AG20443 (cell line): ENCODE data around the gene EPHA10.
"Not testable (repeated sequence)": the region's sequence is repeated elsewhere in the genome, so short reads cannot be mapped to it uniquely, and the experiment has no call there.

Source experiments
- DNase-seq: peaks from one replicate; pipeline ENCODE4 v3.0.0; 2012; ENCODE audit warnings: low spot score, mixed read lengths

The EPHA10 gene

GRCh38 chr1:37716321-37716720, 48.6 kb downstream of the EPHA10 start:
- no peak for DNase-seq

GRCh38 chr1:37714689-37715088, 50.2 kb downstream of the EPHA10 start:
- no peak for DNase-seq

- no peak for DNase-seq
Observed at GRCh38 chr1:37714226-37714625, 50.7 kb downstream of the EPHA10 start.

- no peak for DNase-seq
Observed at GRCh38 chr1:37708471-37708870, 56.4 kb downstream of the EPHA10 start.

GRCh38 chr1:37705399-37705798, 59.5 kb downstream of the EPHA10 start:
- no peak for DNase-seq

- peak; percentile 41 for DNase-seq
Observed at GRCh38 chr1:37704966-37705365, 60.0 kb downstream of the EPHA10 start.

GRCh38 chr1:37703061-37703460, 61.9 kb downstream of the EPHA10 start:
- DNase-seq: no peak

- no peak for DNase-seq
Observed at GRCh38 chr1:37701051-37701450, 63.9 kb downstream of the EPHA10 start.

- DNase-seq: no peak
Observed at GRCh38 chr1:37699147-37699546, 65.8 kb downstream of the EPHA10 start.

- DNase-seq: no peak
Observed at GRCh38 chr1:37697737-37698136, 67.2 kb downstream of the EPHA10 start.

- DNase-seq: no peak
Observed at GRCh38 chr1:37697090-37697489, 67.8 kb downstream of the EPHA10 start.

GRCh38 chr1:37692834-37693175, 72.1 kb downstream of the EPHA10 start:
- DNase-seq: no peak

- DNase-seq: peak; percentile 98
Observed at GRCh38 chr1:37692078-37692833, 72.7 kb downstream of the EPHA10 start, which contains the start of gene CDCA8. Gene CDCA8, plus strand, starts transcription at chr1:37692516. Its CDS starts 175 bp downstream, at chr1:37692691.

GRCh38 chr1:37691497-37692077, 73.3 kb downstream of the EPHA10 start:
- peak; percentile 24 for DNase-seq

- DNase-seq: no peak
Observed at GRCh38 chr1:37688926-37689325, 76.0 kb downstream of the EPHA10 start.

GRCh38 chr1:37687764-37688163, 77.2 kb downstream of the EPHA10 start:
- DNase-seq: not testable (repeated sequence)

GRCh38 chr1:37685722-37686121, 79.2 kb downstream of the EPHA10 start:
- DNase-seq: no peak

- DNase-seq: not testable (repeated sequence)
Observed at GRCh38 chr1:37684182-37684581, 80.7 kb downstream of the EPHA10 start.

GRCh38 chr1:37682334-37682987, 82.5 kb downstream of the EPHA10 start:
- DNase-seq: peak; percentile 73

GRCh38 chr1:37680933-37681332, 84.0 kb downstream of the EPHA10 start:
- no peak for DNase-seq

- DNase-seq: no peak
Observed at GRCh38 chr1:37677808-37678207, 87.1 kb downstream of the EPHA10 start.

- no peak for DNase-seq
Observed at GRCh38 chr1:37677143-37677439, 87.8 kb downstream of the EPHA10 start.
